ENCODE data around the gene FBXW8.

FBXW8 gene

DNA sequence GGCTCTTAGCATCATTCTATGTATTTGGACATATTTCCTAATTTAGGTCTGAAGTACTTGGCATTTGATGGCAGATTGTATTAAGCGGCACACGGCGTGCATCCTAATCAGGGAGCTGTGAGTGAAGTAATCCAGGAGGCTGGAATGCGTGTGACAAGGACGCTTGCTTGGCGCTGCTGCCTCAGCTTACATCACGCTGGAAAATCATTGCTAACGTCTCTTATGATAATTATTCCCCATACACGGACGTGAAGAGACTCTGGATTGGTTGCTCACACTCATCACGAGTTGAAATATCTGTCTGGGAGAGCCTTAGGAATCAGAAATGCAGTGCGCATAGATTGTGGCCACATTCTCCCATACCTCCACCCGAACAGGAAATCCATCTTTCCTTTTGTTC, 85.3 kb downstream of the FBXW8 start:
- no peak overlapping the region for H3K27ac ChIP-seq (ENCODE audit: extremely low read depth, low read depth, low read length)
- no peak overlapping the region for H3K4me3 ChIP-seq (ENCODE audit: low read depth, low read length)
- H3K4me1 ChIP-seq (ENCODE audit: control insufficient read depth, insufficient read depth, low read length), result no peaks in the 10 kb centered on the region
- POLR2A ChIA-PET, result no interaction called here
- no peak for TF ChIP-seq ZNF561 (tag by site-specific recombination; IDR thresholded peaks at IDR 0.05; ENCODE audit: borderline replicate concordance)
- CTCF ChIA-PET, result no interaction called here
- no peaks in the 10 kb centered on the region for H3K9me3 ChIP-seq (ENCODE audit: control insufficient read depth, insufficient read depth, low read depth, low read length)
- H3K36me3 ChIP-seq (ENCODE audit: control insufficient read depth in 2 of 2, insufficient read depth in 1 of 2, low read length in 2 of 2), result peaks cover 0 to 2% of the 10 kb centered on the region in 2 experiments; a peak in 1 of 3 replicates

GRCh38 chr12:116996621-116997020, 85.9 kb downstream of the FBXW8 start:
- ChIA-PET CTCF (no interaction called here), POLR2A (no interaction called here)
- no peaks in the 10 kb centered on the region for H3K4me1 ChIP-seq (ENCODE audit: control insufficient read depth, insufficient read depth, low read length)
- no peak overlapping the region for H3K27ac ChIP-seq (ENCODE audit: extremely low read depth, low read depth, low read length)
- H3K36me3 ChIP-seq (ENCODE audit: control insufficient read depth in 2 of 2, insufficient read depth in 1 of 2, low read length in 2 of 2), result peaks cover 0 to 2% of the 10 kb centered on the region in 2 experiments; a peak in 1 of 3 replicates
- H3K4me3 ChIP-seq (ENCODE audit: low read depth, low read length), result no peak overlapping the region
- no peak for TF ChIP-seq ZNF248 (tag by site-specific recombination; IDR thresholded peaks at IDR 0.05)
- no peak for TF ChIP-seq KLF9 (tag by site-specific recombination; IDR thresholded peaks at IDR 0.05; ENCODE audit: low read depth)
- TF ChIP-seq ZNF239 (tag by site-specific recombination; IDR thresholded peaks at IDR 0.05), result no peak
- TF ChIP-seq SP7 (tag by site-specific recombination; IDR thresholded peaks at IDR 0.05), result no peak
- TF ChIP-seq IKZF3 (tag by site-specific recombination; IDR thresholded peaks at IDR 0.05), result no peak
- TF ChIP-seq ZNF24 (tag by site-specific recombination; IDR thresholded peaks at IDR 0.05), result no peak
- TF ChIP-seq ZNF202 (tag by site-specific recombination; IDR thresholded peaks at IDR 0.05; ENCODE audit: borderline replicate concordance), result no peak
- TF ChIP-seq, protein P1, sequence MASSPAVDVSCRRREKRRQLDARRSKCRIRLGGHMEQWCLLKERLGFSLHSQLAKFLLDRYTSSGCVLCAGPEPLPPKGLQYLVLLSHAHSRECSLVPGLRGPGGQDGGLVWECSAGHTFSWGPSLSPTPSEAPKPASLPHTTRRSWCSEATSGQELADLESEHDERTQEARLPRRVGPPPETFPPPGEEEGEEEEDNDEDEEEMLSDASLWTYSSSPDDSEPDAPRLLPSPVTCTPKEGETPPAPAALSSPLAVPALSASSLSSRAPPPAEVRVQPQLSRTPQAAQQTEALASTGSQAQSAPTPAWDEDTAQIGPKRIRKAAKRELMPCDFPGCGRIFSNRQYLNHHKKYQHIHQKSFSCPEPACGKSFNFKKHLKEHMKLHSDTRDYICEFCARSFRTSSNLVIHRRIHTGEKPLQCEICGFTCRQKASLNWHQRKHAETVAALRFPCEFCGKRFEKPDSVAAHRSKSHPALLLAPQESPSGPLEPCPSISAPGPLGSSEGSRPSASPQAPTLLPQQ (tag by site-specific recombination; IDR thresholded peaks at IDR 0.05), result no peak
- no peak for TF ChIP-seq ZEB2 (tag by site-specific recombination; IDR thresholded peaks at IDR 0.05)
- no peak for TF ChIP-seq ZNF292 (tag by site-specific recombination; IDR thresholded peaks at IDR 0.05; ENCODE audit: borderline replicate concordance, low read depth)
- TF ChIP-seq OSR2 (tag by site-specific recombination; IDR thresholded peaks at IDR 0.05), result no peak
- TF ChIP-seq ZBTB20 (tag by site-specific recombination; IDR thresholded peaks at IDR 0.05), result no peak
- TF ChIP-seq ZXDB (tag by site-specific recombination; IDR thresholded peaks at IDR 0.05), result no peak
- TF ChIP-seq ZNF544 (tag by site-specific recombination; IDR thresholded peaks at IDR 0.05), result no peak
- TF ChIP-seq ZNF366 (tag by site-specific recombination; conservative IDR thresholded peaks at IDR 0.05), result no peak
- no peak for TF ChIP-seq BCL11B (tag by site-specific recombination; IDR thresholded peaks at IDR 0.05; ENCODE audit: low read depth)
- no peaks in the 10 kb centered on the region for H3K9me3 ChIP-seq (ENCODE audit: control insufficient read depth, insufficient read depth, low read depth, low read length)

DNA sequence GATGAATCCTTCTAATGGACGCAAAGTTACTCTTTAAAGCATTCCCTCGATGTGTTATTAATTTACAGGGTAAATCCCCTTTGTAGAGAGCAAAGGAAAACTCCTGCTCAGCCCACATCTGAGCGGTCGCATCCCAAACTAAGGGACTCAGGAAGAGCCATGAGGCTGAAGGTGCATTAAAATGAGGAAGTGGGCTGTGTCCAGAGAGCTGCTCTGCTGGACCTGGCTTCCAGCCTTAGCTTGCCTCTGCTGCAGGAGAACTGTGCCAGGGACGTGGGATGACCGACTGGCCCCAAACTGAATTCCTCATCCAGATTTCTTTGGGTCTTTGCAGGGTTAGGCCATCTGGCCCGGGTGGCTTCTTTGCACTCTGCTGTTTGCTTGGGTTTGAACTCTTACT, 88.3 kb downstream of the FBXW8 start:
- Histone ChIP-seq H3K4me3 (ENCODE audit: low read depth, low read length) (no peak overlapping the region), H3K27ac (ENCODE audit: extremely low read depth, low read depth, low read length) (no peak overlapping the region), H3K4me1 (ENCODE audit: control insufficient read depth, insufficient read depth, low read length) (no peaks in the 10 kb centered on the region), H3K9me3 (ENCODE audit: control insufficient read depth, insufficient read depth, low read depth, low read length) (no peaks in the 10 kb centered on the region), H3K36me3 (ENCODE audit: control insufficient read depth in 2 of 2, insufficient read depth in 1 of 2, low read length in 2 of 2) (peaks cover 0 to 2% of the 10 kb centered on the region in 2 experiments; a peak in 1 of 3 replicates)
- ChIA-PET POLR2A (no interaction called here), CTCF (no interaction called here)
- no peak for TF ChIP-seq BCL11B (tag by site-specific recombination; IDR thresholded peaks at IDR 0.05; ENCODE audit: low read depth)
- TF ChIP-seq ZNF292 (tag by site-specific recombination; IDR thresholded peaks at IDR 0.05; ENCODE audit: borderline replicate concordance, low read depth), result no peak
- TF ChIP-seq ZSCAN16 (tag by site-specific recombination; IDR thresholded peaks at IDR 0.05), result no peak
- no peak for TF ChIP-seq ZNF114 (tag by site-specific recombination; IDR thresholded peaks at IDR 0.05)
- TF ChIP-seq KLF17 (tag by site-specific recombination; IDR thresholded peaks at IDR 0.05), result no peak
- TF ChIP-seq BCL6B (tag by site-specific recombination; IDR thresholded peaks at IDR 0.05), result no peak
- TF ChIP-seq ZNF140 (tag by site-specific recombination; IDR thresholded peaks at IDR 0.05), result no peak
- TF ChIP-seq ZNF214 (tag by site-specific recombination; IDR thresholded peaks at IDR 0.05; ENCODE audit: borderline replicate concordance), result no peak
- no peak for TF ChIP-seq ZSCAN4 (tag by site-specific recombination; IDR thresholded peaks at IDR 0.05)
